Measurements from ENCODE around the gene SLC10A3.

DNA sequence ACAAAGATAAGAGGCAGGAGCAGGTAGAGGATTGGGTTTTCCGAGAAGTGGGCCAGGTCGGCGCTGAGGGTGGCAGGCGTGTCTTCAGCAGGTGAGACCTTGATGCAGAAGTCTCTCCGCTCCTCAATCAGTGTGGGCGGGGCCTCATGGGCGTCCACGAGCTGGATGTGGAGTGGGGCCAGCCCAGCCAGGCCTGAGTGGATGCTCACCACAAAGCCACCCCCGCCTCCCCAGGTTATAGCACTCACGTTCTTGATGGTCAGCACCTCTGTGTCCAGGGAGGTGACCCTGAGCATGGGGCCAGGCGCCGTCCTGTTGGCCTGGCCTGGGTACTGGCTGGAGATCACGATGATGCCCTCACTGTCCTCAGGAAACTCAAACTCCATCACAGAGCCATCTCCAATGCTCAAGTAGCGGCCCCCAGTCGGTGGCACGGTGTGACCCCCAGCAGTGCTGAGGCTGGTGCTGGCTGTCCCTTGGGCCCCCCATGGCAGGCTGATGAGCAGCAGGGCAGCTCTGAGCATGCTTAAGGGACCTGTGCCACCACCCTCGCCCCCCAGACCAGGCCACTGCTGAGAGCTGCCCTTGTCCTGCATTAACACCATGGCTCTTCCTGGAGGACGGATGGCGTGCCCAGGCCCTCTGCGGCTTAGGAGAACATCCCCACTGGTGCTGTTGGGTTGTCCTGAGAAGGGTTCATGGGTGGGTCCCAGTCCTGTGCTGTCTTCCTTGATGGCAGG lies 1.9 kb downstream of the SLC10A3 start:
- TF ChIP-seq, protein P1, sequence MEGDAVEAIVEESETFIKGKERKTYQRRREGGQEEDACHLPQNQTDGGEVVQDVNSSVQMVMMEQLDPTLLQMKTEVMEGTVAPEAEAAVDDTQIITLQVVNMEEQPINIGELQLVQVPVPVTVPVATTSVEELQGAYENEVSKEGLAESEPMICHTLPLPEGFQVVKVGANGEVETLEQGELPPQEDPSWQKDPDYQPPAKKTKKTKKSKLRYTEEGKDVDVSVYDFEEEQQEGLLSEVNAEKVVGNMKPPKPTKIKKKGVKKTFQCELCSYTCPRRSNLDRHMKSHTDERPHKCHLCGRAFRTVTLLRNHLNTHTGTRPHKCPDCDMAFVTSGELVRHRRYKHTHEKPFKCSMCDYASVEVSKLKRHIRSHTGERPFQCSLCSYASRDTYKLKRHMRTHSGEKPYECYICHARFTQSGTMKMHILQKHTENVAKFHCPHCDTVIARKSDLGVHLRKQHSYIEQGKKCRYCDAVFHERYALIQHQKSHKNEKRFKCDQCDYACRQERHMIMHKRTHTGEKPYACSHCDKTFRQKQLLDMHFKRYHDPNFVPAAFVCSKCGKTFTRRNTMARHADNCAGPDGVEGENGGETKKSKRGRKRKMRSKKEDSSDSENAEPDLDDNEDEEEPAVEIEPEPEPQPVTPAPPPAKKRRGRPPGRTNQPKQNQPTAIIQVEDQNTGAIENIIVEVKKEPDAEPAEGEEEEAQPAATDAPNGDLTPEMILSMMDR (IDR thresholded peaks at IDR 0.05; ENCODE audit: extremely low read depth in 1 of 2, insufficient read depth in 1 of 2, low read depth in 1 of 2, low read length in 2 of 2), result no peak
- TF ChIP-seq POLR2A (IDR thresholded peaks at IDR 0.05; ENCODE audit: low read depth, low read length), result no peak
